H9 (cell line): ENCODE results near the gene GNG11. TPM values are rescaled to one million over a fixed set of nuclear protein-coding genes. Genes with fewer than 3 reads are reported as not detected.

Experiments used
- DNase-seq: peaks from one replicate; pipeline ENCODE4 v3.0.0-alpha.2; 2017
- H2AFZ ChIP-seq: one replicate; pipeline ENCODE4 v1.6.1; 2013; ENCODE audit warnings: mild to moderate bottlenecking, low read length, control low read depth, moderate library complexity
- H2AK5ac ChIP-seq: 2 replicates; pipeline ENCODE4 v1.6.1; 2013; ENCODE audit warnings: low read length, control low read depth, mixed read lengths; ENCODE audit not compliant: insufficient read length
- H2BK120ac ChIP-seq: one replicate; pipeline ENCODE4 v1.6.1; 2013; ENCODE audit warnings: low read depth, mild to moderate bottlenecking, low read length, control low read depth, inconsistent platforms; ENCODE audit not compliant: poor library complexity, severe bottlenecking
- H2BK12ac ChIP-seq: 2 replicates; pipeline ENCODE4 v1.6.1; 2013; ENCODE audit warnings: low read length, control low read depth, mixed read lengths, low read depth; ENCODE audit not compliant: insufficient read length
- H2BK15ac ChIP-seq: 2 replicates; pipeline ENCODE4 v1.6.1; 2013; ENCODE audit warnings: low read depth, low read length, control low read depth
- H2BK20ac ChIP-seq: one replicate; pipeline ENCODE4 v1.6.1; 2013; ENCODE audit warnings: low read depth, mild to moderate bottlenecking, low read length, control low read depth, inconsistent platforms; ENCODE audit not compliant: poor library complexity, severe bottlenecking
- H2BK5ac ChIP-seq: 2 replicates; pipeline ENCODE4 v1.6.1; 2013; ENCODE audit warnings: low read length, control low read depth, mixed read lengths; ENCODE audit not compliant: insufficient read length
- H3K14ac ChIP-seq: 2 replicates; pipeline ENCODE4 v1.6.1; 2013; ENCODE audit warnings: low read length, control low read depth; ENCODE audit not compliant: insufficient read depth
- H3K18ac ChIP-seq: 2 replicates; pipeline ENCODE4 v1.6.1; 2013; ENCODE audit warnings: low read depth, mild to moderate bottlenecking, mixed read lengths, low read length, control low read depth; ENCODE audit not compliant: insufficient read length
- H3K23ac ChIP-seq: 2 replicates; pipeline ENCODE4 v1.6.1; 2013; ENCODE audit warnings: low read length, control low read depth, mixed read lengths, low read depth; ENCODE audit not compliant: insufficient read length
- H3K23me2 ChIP-seq: 2 replicates; pipeline ENCODE4 v1.6.1; 2013; ENCODE audit warnings: low read depth, mild to moderate bottlenecking, mixed read lengths, low read length, control low read depth; ENCODE audit not compliant: insufficient read length, poor library complexity, severe bottlenecking
- H3K27ac ChIP-seq: 2 replicates; pipeline ENCODE4 v1.5.1; 2013; ENCODE audit warnings: low read length, control low read depth, mixed read lengths, low read depth; ENCODE audit not compliant: insufficient read length
- H3K27me3 ChIP-seq: 2 replicates; pipeline ENCODE4 v1.6.1; 2013; ENCODE audit warnings: low read length, control low read depth, inconsistent platforms; ENCODE audit not compliant: insufficient read depth
- H3K4ac ChIP-seq: 2 replicates; pipeline ENCODE4 v1.6.1; 2013; ENCODE audit warnings: low read depth, mild to moderate bottlenecking, control low read depth, inconsistent platforms, low read length, moderate library complexity
- H3K4me1 ChIP-seq: 2 replicates; pipeline ENCODE4 v1.6.1; 2013; ENCODE audit warnings: low read length, control low read depth, inconsistent platforms; ENCODE audit not compliant: insufficient read depth
- H3K4me2 ChIP-seq: 2 replicates; pipeline ENCODE4 v1.6.1; 2013; ENCODE audit warnings: low read length, control low read depth, mixed read lengths; ENCODE audit not compliant: insufficient read length, insufficient read depth
- H3K56ac ChIP-seq: 2 replicates; pipeline ENCODE4 v1.6.1; 2013; ENCODE audit warnings: low read depth, mild to moderate bottlenecking, mixed read lengths, low read length, control low read depth; ENCODE audit not compliant: insufficient read length
- H3K79me1 ChIP-seq: 2 replicates; pipeline ENCODE4 v1.6.1; 2013; ENCODE audit warnings: low read depth, mild to moderate bottlenecking, moderate library complexity, low read length, control low read depth, inconsistent platforms; ENCODE audit not compliant: insufficient read depth, poor library complexity, severe bottlenecking
- H3K79me2 ChIP-seq: 2 replicates; pipeline ENCODE4 v1.6.1; 2013; ENCODE audit warnings: low read length, control low read depth, inconsistent platforms; ENCODE audit not compliant: insufficient read depth
- H3K9ac ChIP-seq: 2 replicates; pipeline ENCODE4 v1.6.1; 2013; ENCODE audit warnings: low read length, control low read depth, mixed read lengths; ENCODE audit not compliant: insufficient read length; ENCODE audit errors: extremely low read depth
- H3K9me3 ChIP-seq: one replicate; pipeline ENCODE4 v1.6.1; 2013; ENCODE audit warnings: low read depth, low read length, inconsistent platforms; ENCODE audit not compliant: control insufficient read depth
- H3T11ph ChIP-seq: one replicate; pipeline ENCODE4 v1.6.1; 2013; ENCODE audit warnings: mild to moderate bottlenecking, low read length, control low read depth, inconsistent platforms
- H4K20me1 ChIP-seq: one replicate; pipeline ENCODE4 v1.6.1; 2013; ENCODE audit not compliant: control insufficient read depth, insufficient read length, insufficient read depth
- H4K5ac ChIP-seq: 2 replicates; pipeline ENCODE4 v1.6.1; 2013; ENCODE audit warnings: low read depth, mild to moderate bottlenecking, mixed read lengths, low read length, control low read depth; ENCODE audit not compliant: insufficient read length
- H4K8ac ChIP-seq: replicated peaks from 2 replicates; pipeline ENCODE4 v1.6.1; 2013; ENCODE audit warnings: low read length, control low read depth, mixed read lengths, low read depth; ENCODE audit not compliant: insufficient read length
- H4K91ac ChIP-seq: 2 replicates; pipeline ENCODE4 v1.6.1; 2013; ENCODE audit warnings: low read depth, mild to moderate bottlenecking, moderate library complexity, mixed read lengths, low read length, control low read depth; ENCODE audit not compliant: insufficient read length
- H3K27ac Mint-ChIP-seq, 3 experiments: 2 replicates in 2 of 3; 3 replicates in 1 of 3; pipeline ENCODE4 v1.8.0; 2020 to 2021; ENCODE audit warnings: mixed read lengths in 3 of 3, mild to moderate bottlenecking in 1 of 3, moderate library complexity in 1 of 3
- H3K27me3 Mint-ChIP-seq: 2 replicates; pipeline ENCODE4 v1.8.0; 2021; ENCODE audit warnings: low read depth, mild to moderate bottlenecking, moderate library complexity, mixed read lengths
- H3K36me3 Mint-ChIP-seq, 3 experiments: 2 replicates in 2 of 3; 3 replicates in 1 of 3; pipeline ENCODE4 v1.8.0; 2020 to 2021; ENCODE audit warnings: low read depth in 3 of 3, mixed read lengths in 3 of 3; ENCODE audit not compliant: insufficient read depth in 1 of 3
- H3K4me1 Mint-ChIP-seq, 2 experiments: 2 replicates each; pipeline ENCODE4 v1.8.0; 2020; ENCODE audit warnings: mixed read lengths in 2 of 2
- H3K4me3 Mint-ChIP-seq, 2 experiments: 2 replicates in 1 of 2; 3 replicates in 1 of 2; pipeline ENCODE4 v1.8.0; 2020 to 2021; ENCODE audit warnings: mild to moderate bottlenecking in 2 of 2, mixed read lengths in 2 of 2, moderate library complexity in 1 of 2
- H3K9me3 Mint-ChIP-seq, 2 experiments: 2 replicates in 1 of 2; 3 replicates in 1 of 2; pipeline ENCODE4 v1.8.0; 2020; ENCODE audit warnings: mild to moderate bottlenecking in 2 of 2, mixed read lengths in 2 of 2, moderate library complexity in 1 of 2
- CTCF ChIP-seq: fragments of 200-600 bp; sonication (generic); conservative IDR thresholded peaks from 3 replicates; pipeline ENCODE4 v1.8.0; 2021; ENCODE audit warnings: antibody characterized with exemption, mild to moderate bottlenecking
- WGBS: extraction: QIAGEN DNeasy Blood & Tissue Kit; methylation state at CpG from one replicate; pipeline ENCODE4 v1.1.7; 2013; ENCODE audit warnings: missing lambda C conversion rate, low lambda C conversion rate, mixed read lengths; ENCODE audit not compliant: insufficient read length; ENCODE audit errors: extremely low coverage; 5-methylcytosine and 5-hydroxymethylcytosine counted together
- total RNA-seq: library from RNA; stranded (reverse); gene quantifications from 2 replicates; pipeline ENCODE4 v1.2.1, GENCODE V29; 2021

GNG11 gene
- total RNA-seq, 1 experiment from 2014 or later = 0.68 TPM

DNA sequence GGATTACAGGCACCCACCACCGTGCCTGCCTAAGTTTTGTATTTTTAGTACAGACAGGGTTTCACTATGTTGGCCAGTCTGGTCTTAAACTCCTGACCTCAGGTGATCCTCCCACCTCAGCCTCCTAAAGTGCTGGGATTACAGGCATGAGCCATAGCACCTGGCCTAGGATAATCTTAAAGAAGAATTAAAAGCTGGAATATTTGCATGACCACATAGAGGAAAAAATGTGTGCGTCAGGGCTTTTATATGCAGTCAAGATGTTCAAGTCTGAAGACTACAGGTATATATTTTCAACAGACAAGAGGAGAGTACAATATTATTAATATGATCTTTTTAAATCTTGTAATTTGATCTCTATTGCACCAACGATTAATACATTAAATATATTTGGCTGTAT lies 39.5 kb downstream of the GNG11 start:
- no peak for TF ChIP-seq CTCF
- Histone ChIP-seq H4K8ac (no peak overlapping the region), H2BK120ac (no peak overlapping the region), H3K18ac (no peak overlapping the region), H4K91ac (no peak overlapping the region), H2BK12ac (no peak overlapping the region), H3K9me3 (no peaks in the 10 kb centered on the region), H2BK15ac (no peak overlapping the region), H3T11ph (no peak overlapping the region), H3K9ac (no peak overlapping the region), H3K27me3 (no peaks in the 10 kb centered on the region), H2BK5ac (no peak overlapping the region), H4K5ac (no peak overlapping the region), H3K27ac (no peak overlapping the region), H3K4me1 (no peaks in the 10 kb centered on the region), H2AK5ac (no peak overlapping the region), H3K79me2 (no peaks in the 10 kb centered on the region), H3K14ac (no peak overlapping the region), H2BK20ac (no peak overlapping the region), H3K79me1 (no peaks in the 10 kb centered on the region), H3K23me2 (no peaks in the 10 kb centered on the region), H4K20me1 (no peaks in the 10 kb centered on the region), H3K4ac (no peak overlapping the region), H3K4me2 (no peak overlapping the region), H3K23ac (no peak overlapping the region), H2AFZ (no peak overlapping the region), H3K56ac (no peak overlapping the region)
- Mint-ChIP-seq H3K4me1 (no peaks in the 10 kb centered on the region), H3K4me3 (no peak overlapping the region), H3K36me3 (no peaks in the 10 kb centered on the region), H3K27ac (no peak overlapping the region; a peak in 1 of 7 replicates), H3K9me3 (peaks cover 0 to 2% of the 10 kb centered on the region in 2 experiments; a peak in 1 of 5 replicates), H3K27me3 (no peaks in the 10 kb centered on the region)
- no peak for DNase-seq
- WGBS = no CpG with 5 or more reads among the region's 3 CpGs
